ENCODE data around the gene EFL1.

GRCh38 chr15:82231233-82231632 lies 31.3 kb downstream of the EFL1 start:
- TF ChIP-seq ZBTB33 (CRISPR knock-in tag; IDR thresholded peaks at IDR 0.05): no peak
- TF ChIP-seq PRDM10 (IDR thresholded peaks at IDR 0.05; ENCODE audit: partially characterized antibody): no peak
- no peak for TF ChIP-seq CREB1 (IDR thresholded peaks at IDR 0.05)
- TF ChIP-seq CREB1 (CRISPR knock-in tag; IDR thresholded peaks at IDR 0.05): no peak
- no peak for TF ChIP-seq EGR1 (conservative IDR thresholded peaks at IDR 0.05)
- no peak for TF ChIP-seq ZBTB26 (CRISPR knock-in tag; IDR thresholded peaks at IDR 0.05)
- TF ChIP-seq ZBTB43 (CRISPR knock-in tag; IDR thresholded peaks at IDR 0.05): no peak
- TF ChIP-seq POLR2A (conservative IDR thresholded peaks at IDR 0.05): no peak
- no peak for TF ChIP-seq POLR2AphosphoS5 (IDR thresholded peaks at IDR 0.05; ENCODE audit: control insufficient read depth, insufficient read depth, low read depth, low read length)
- TF ChIP-seq IRF2 (CRISPR knock-in tag; IDR thresholded peaks at IDR 0.05): no peak
- TF ChIP-seq CTCF (IDR thresholded peaks at IDR 0.05 in 2 of 3, conservative IDR thresholded peaks at IDR 0.05 in 1 of 3; ENCODE audit: insufficient read depth in 2 of 3, low read depth in 1 of 3, low read length in 3 of 3): no peak
- no peak for TF ChIP-seq ZNF217 (CRISPR knock-in tag; IDR thresholded peaks at IDR 0.05)
- TF ChIP-seq SIN3A (IDR thresholded peaks at IDR 0.05; ENCODE audit: borderline replicate concordance in 2 of 2, control insufficient read depth in 1 of 2, low read depth in 2 of 2, low read length in 2 of 2): no peak

All from K562 (cell line).